ENCODE data around the gene POLR3K.

DNA sequence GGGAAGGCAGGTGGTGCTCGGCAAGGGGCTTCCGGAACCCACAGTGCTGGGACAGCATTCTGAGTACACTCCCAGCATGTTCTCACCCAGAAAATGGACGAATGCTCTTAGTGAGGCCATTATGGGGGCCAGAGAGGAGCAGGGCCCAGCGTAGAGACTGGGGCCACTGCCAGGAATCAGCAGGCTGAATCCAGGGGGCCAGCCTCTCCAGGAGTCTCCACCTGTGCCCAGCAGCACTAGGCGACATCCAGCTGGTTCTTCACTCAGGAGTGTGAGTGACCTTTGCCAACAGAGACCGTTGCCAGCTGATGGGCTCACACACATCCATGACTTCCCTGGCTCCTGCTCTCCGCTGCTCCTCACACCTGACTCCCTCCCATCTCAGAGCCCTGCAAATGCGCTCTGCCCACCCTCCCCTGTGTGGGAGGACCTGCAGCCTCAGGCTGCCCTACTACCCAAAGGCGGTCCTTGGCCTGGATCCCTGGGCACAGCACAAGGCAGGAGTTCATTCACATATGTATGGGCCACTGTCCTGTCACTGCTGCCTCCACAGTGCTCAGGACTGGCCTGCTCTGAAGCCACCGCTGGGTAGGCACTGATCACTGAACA is 13.9 kb upstream of the POLR3K start:
- TF ChIP-seq GABPB1 (CRISPR knock-in tag; IDR thresholded peaks at IDR 0.05) = no peak
- no peak for TF ChIP-seq CREB1 (CRISPR knock-in tag; IDR thresholded peaks at IDR 0.05)
- TF ChIP-seq CTCF (IDR thresholded peaks at IDR 0.05) = no peak
